Vagina (tissue), 2 donors: Measurements from ENCODE around the gene UBE2G1. TPM values are rescaled to one million over a fixed set of nuclear protein-coding genes. Genes with fewer than 3 reads are reported as not detected.

Source experiments
- DNase-seq, 2 donors: peaks; one replicate each; pipeline ENCODE4 v3.0.0-alpha.2; 2017; ENCODE audit errors: extremely low spot score in 2 of 2
- H3K27ac ChIP-seq: fragments of 200-600 bp; sonication (generic); one replicate; pipeline ENCODE4 v1.5.1; 2019
- H3K27me3 ChIP-seq: fragments of 200-600 bp; sonication (generic); one replicate; pipeline ENCODE4 v1.5.1; 2019
- H3K36me3 ChIP-seq, 2 donors: fragments of 200-600 bp; sonication (generic); one replicate each; pipeline ENCODE4 v1.5.1; 2017 to 2019
- H3K4me1 ChIP-seq: fragments of 200-600 bp; sonication (generic); one replicate; pipeline ENCODE4 v1.5.1; 2019
- H3K4me3 ChIP-seq, 2 donors: fragments of 200-600 bp; sonication (generic); 1 replicate in 1 of 2; 2 replicates in 1 of 2; pipeline ENCODE4 v1.5.1; 2016 to 2019
- H3K9me3 ChIP-seq: fragments of 200-600 bp; sonication (generic); one replicate; pipeline ENCODE4 v1.5.1; 2019
- CTCF ChIP-seq, 3 experiments: fragments of 450-650 bp in 2 of 3; fragments of 200-600 bp in 1 of 3; sonication (generic) in 1 of 3; IDR thresholded peaks; one replicate each; pipeline ENCODE4 v1.5.1; 2017 to 2019; ENCODE audit warnings: antibody characterized with exemption in 3 of 3, mild to moderate bottlenecking in 2 of 3, moderate library complexity in 2 of 3
- POLR2A ChIP-seq, 2 donors: fragments of 450-650 bp; IDR thresholded peaks; one replicate each; pipeline ENCODE4 v1.6.1; 2017; ENCODE audit warnings: antibody characterized with exemption in 2 of 2, mild to moderate bottlenecking in 2 of 2, moderate library complexity in 2 of 2
- POLR2AphosphoS5 ChIP-seq, 2 donors: sonication (generic); formaldehyde crosslinking; IDR thresholded peaks; one replicate each; pipeline ENCODE4 v1.9.0; 2017; ENCODE audit warnings: antibody characterized with exemption in 2 of 2, mild to moderate bottlenecking in 2 of 2, low read depth in 1 of 2; ENCODE audit not compliant: insufficient read depth in 1 of 2
- intact Hi-C: fragments of 100-400 bp; cut with DNase I; formaldehyde crosslinking; loops from one replicate; pipeline ENCODE4 v1.15.1; 2023
- total RNA-seq: library from RNA; depleted of rRNA; stranded (reverse); fragments of >200 nt; gene quantifications from one replicate; pipeline ENCODE4 v1.2.3, GENCODE V29; 2016

Gene UBE2G1
- total RNA-seq, 1 donor from 2014 or later, result 45.4 TPM

GRCh38 chr17:4365103-4365627 is 1.3 kb downstream of the UBE2G1 start:
- Histone ChIP-seq H3K27me3 (no peaks in the 10 kb centered on the region), H3K9me3 (no peaks in the 10 kb centered on the region), H3K4me3 (peak overlapping the region; percentile 82 to 97), H3K4me1 (peaks cover 39% of the 10 kb centered on the region), H3K27ac (peak overlapping the region; percentile 98), H3K36me3 (no peaks in the 10 kb centered on the region)
- intact Hi-C loops, result no loop called here
- peak in 1 of 2 donors; percentile 53 for TF ChIP-seq POLR2A (IDR thresholded peaks at IDR 0.05)
- no peak for TF ChIP-seq CTCF (IDR thresholded peaks at IDR 0.05)
- TF ChIP-seq POLR2AphosphoS5 (IDR thresholded peaks at IDR 0.05; ENCODE audit: insufficient read depth in 1 of 2, low read depth in 1 of 2), result peak; percentile 62 to 82
- peak in 1 of 2 donors; percentile 91 for DNase-seq

GRCh38 chr17:4364622-4365041 is 1.8 kb downstream of the UBE2G1 start:
- TF ChIP-seq POLR2A (IDR thresholded peaks at IDR 0.05) (no peak), CTCF (IDR thresholded peaks at IDR 0.05) (no peak), POLR2AphosphoS5 (IDR thresholded peaks at IDR 0.05; ENCODE audit: insufficient read depth in 1 of 2, low read depth in 1 of 2) (no peak)
- H3K4me1 ChIP-seq, result peaks cover 40% of the 10 kb centered on the region
- DNase-seq, result no peak
- no peaks in the 10 kb centered on the region for H3K9me3 ChIP-seq
- H3K36me3 ChIP-seq, result no peaks in the 10 kb centered on the region
- peak overlapping the region; percentile 82 to 97 for H3K4me3 ChIP-seq
- peak overlapping the region; percentile 98 for H3K27ac ChIP-seq
- no peaks in the 10 kb centered on the region for H3K27me3 ChIP-seq
- intact Hi-C loops, result no loop called here

- TF ChIP-seq POLR2A (IDR thresholded peaks at IDR 0.05) (no peak), CTCF (IDR thresholded peaks at IDR 0.05) (no peak), POLR2AphosphoS5 (IDR thresholded peaks at IDR 0.05; ENCODE audit: insufficient read depth in 1 of 2, low read depth in 1 of 2) (no peak)
- Histone ChIP-seq H3K4me3 (no peak overlapping the region), H3K4me1 (peaks cover 60% of the 10 kb centered on the region), H3K9me3 (no peaks in the 10 kb centered on the region), H3K27ac (no peak overlapping the region), H3K36me3 (no peaks in the 10 kb centered on the region), H3K27me3 (no peaks in the 10 kb centered on the region)
- no peak for DNase-seq
- intact Hi-C loops, result no loop called here
These were observed 4.3 kb downstream of the UBE2G1 start for GRCh38 chr17:4362141-4362540.

- H3K36me3 ChIP-seq, result no peaks in the 10 kb centered on the region
- no peak for TF ChIP-seq POLR2AphosphoS5 (IDR thresholded peaks at IDR 0.05; ENCODE audit: insufficient read depth in 1 of 2, low read depth in 1 of 2)
- TF ChIP-seq POLR2A (IDR thresholded peaks at IDR 0.05), result no peak
- no peak for TF ChIP-seq CTCF (IDR thresholded peaks at IDR 0.05)
- intact Hi-C loops, result no loop called here
- H3K27ac ChIP-seq, result no peak overlapping the region
- DNase-seq, result no peak
- no peak overlapping the region for H3K4me3 ChIP-seq
- H3K27me3 ChIP-seq, result no peaks in the 10 kb centered on the region
- peaks cover 71% of the 10 kb centered on the region for H3K4me1 ChIP-seq
- no peaks in the 10 kb centered on the region for H3K9me3 ChIP-seq
These were observed 8.3 kb downstream of the UBE2G1 start for GRCh38 chr17:4358154-4358553.

- Histone ChIP-seq H3K27me3 (no peaks in the 10 kb centered on the region), H3K36me3 (no peaks in the 10 kb centered on the region), H3K4me3 (no peak overlapping the region), H3K4me1 (peaks cover 66% of the 10 kb centered on the region), H3K9me3 (no peaks in the 10 kb centered on the region), H3K27ac (no peak overlapping the region)
- TF ChIP-seq POLR2A (IDR thresholded peaks at IDR 0.05) (no peak), POLR2AphosphoS5 (IDR thresholded peaks at IDR 0.05; ENCODE audit: insufficient read depth in 1 of 2, low read depth in 1 of 2) (no peak), CTCF (IDR thresholded peaks at IDR 0.05) (no peak)
- intact Hi-C loops, result no loop called here
- no peak for DNase-seq
These were observed 8.8 kb downstream of the UBE2G1 start for GRCh38 chr17:4357671-4358070.
